HG03064 (cell line): Measurements from ENCODE around the gene EBF4.

Experiments
- ATAC-seq: cut with Tn5 transposase; IDR thresholded peaks from one replicate; pipeline ENCODE4 v1.9.1; 2021; ENCODE audit warnings: low read depth; ENCODE audit not compliant: unreplicated experiment

The EBF4 gene

GRCh38 chr20:2741881-2742280 lies 49.3 kb downstream of the EBF4 start:
- no peak for ATAC-seq

- ATAC-seq, result no peak
Measured at GRCh38 chr20:2742431-2742830, 49.9 kb downstream of the EBF4 start.

GRCh38 chr20:2742934-2743559 lies 50.5 kb downstream of the EBF4 start:
- no peak for ATAC-seq

- ATAC-seq, result no peak
Measured at GRCh38 chr20:2745060-2745910, 52.7 kb downstream of the EBF4 start.

- ATAC-seq, result no peak
Measured at GRCh38 chr20:2745936-2746635, 53.5 kb downstream of the EBF4 start.

- ATAC-seq, result no peak
Measured at GRCh38 chr20:2746636-2747265, 54.2 kb downstream of the EBF4 start.

- no peak for ATAC-seq
Measured at GRCh38 chr20:2747676-2748235, 55.2 kb downstream of the EBF4 start.

GRCh38 chr20:2748551-2749342 lies 56.2 kb downstream of the EBF4 start:
- no peak for ATAC-seq

- no peak for ATAC-seq
Measured at GRCh38 chr20:2749343-2749950, 56.9 kb downstream of the EBF4 start.

- ATAC-seq, result no peak
Measured at GRCh38 chr20:2749951-2750490, 57.4 kb downstream of the EBF4 start.

- ATAC-seq, result no peak
Measured at GRCh38 chr20:2750491-2751251, 58.1 kb downstream of the EBF4 start.

- ATAC-seq, result no peak
Measured at GRCh38 chr20:2751347-2751877, 58.8 kb downstream of the EBF4 start.

GRCh38 chr20:2751878-2752566 lies 59.4 kb downstream of the EBF4 start:
- ATAC-seq, result no peak

GRCh38 chr20:2752567-2753460 lies 60.2 kb downstream of the EBF4 start:
- no peak for ATAC-seq

GRCh38 chr20:2753461-2754040 lies 61.0 kb downstream of the EBF4 start:
- no peak for ATAC-seq

- ATAC-seq, result no peak
Measured at GRCh38 chr20:2754424-2754823, 61.8 kb downstream of the EBF4 start.
